ENCODE results near the gene KREMEN2. TPM values are rescaled to one million over a fixed set of nuclear protein-coding genes. Genes with fewer than 3 reads are reported as not detected.

Gene KREMEN2
- total and polyA plus RNA-seq, 2 of the 13 experiments (the other 11 are each of a cell fraction or from before 2014, with no cell fraction given) = 0.48 to 1.2 TPM

DNA sequence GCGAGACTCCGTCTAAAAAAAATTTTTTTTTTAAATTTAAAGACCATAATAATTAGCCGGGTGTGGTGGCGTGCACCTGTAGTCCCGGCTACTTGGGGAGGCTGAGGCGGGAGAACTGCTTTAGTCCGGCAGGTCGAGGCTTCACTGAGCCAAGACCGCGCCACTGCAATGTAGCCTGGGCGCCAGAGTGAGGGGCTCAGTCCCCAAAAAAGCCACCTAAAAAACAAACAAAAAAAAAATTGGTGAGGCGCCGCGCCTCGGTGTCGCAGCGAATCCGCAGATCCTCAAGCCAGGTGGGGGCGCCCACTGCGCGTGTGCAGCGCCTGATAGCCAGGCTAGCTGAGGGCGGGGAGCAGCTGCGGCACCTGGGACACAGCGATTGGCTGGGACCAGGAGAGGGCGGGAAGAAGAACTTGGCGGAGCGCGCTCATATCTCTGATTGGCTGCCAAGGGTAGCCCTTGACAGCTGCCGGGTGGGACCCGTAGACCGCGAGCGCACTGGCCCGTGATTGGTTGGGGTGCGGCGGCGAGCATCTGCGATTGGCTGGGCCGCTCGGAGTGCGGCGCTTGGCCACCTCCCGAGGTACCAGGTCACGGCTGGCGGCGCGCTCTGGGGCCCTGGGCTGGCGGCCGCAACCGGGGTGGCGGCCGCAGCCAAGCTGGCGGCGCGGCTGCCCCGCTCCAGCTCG is 39.7 kb downstream of the KREMEN2 start (continued):
- TF ChIP-seq, protein P1, sequence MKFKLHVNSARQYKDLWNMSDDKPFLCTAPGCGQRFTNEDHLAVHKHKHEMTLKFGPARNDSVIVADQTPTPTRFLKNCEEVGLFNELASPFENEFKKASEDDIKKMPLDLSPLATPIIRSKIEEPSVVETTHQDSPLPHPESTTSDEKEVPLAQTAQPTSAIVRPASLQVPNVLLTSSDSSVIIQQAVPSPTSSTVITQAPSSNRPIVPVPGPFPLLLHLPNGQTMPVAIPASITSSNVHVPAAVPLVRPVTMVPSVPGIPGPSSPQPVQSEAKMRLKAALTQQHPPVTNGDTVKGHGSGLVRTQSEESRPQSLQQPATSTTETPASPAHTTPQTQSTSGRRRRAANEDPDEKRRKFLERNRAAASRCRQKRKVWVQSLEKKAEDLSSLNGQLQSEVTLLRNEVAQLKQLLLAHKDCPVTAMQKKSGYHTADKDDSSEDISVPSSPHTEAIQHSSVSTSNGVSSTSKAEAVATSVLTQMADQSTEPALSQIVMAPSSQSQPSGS (CRISPR knock-in tag; IDR thresholded peaks at IDR 0.05) = peak; percentile 68
- TF ChIP-seq FOXA3 (CRISPR knock-in tag; IDR thresholded peaks at IDR 0.05) = peak; percentile 35; the same call in 1 of the 2 replicates
- no peak for TF ChIP-seq ZFAT (CRISPR knock-in tag; conservative IDR thresholded peaks at IDR 0.05)
- TF ChIP-seq KLF6 (CRISPR knock-in tag; IDR thresholded peaks at IDR 0.05) = 0 out of 2 replicates have a peak, but pooled peaks have one; percentile 39
- peak; percentile 25; the same call in 1 of the 2 replicates for TF ChIP-seq ZNF451 (CRISPR knock-in tag; IDR thresholded peaks at IDR 0.05)
- TF ChIP-seq, protein P2, sequence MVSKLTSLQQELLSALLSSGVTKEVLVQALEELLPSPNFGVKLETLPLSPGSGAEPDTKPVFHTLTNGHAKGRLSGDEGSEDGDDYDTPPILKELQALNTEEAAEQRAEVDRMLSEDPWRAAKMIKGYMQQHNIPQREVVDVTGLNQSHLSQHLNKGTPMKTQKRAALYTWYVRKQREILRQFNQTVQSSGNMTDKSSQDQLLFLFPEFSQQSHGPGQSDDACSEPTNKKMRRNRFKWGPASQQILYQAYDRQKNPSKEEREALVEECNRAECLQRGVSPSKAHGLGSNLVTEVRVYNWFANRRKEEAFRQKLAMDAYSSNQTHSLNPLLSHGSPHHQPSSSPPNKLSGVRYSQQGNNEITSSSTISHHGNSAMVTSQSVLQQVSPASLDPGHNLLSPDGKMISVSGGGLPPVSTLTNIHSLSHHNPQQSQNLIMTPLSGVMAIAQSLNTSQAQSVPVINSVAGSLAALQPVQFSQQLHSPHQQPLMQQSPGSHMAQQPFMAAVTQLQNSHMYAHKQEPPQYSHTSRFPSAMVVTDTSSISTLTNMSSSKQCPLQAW (CRISPR knock-in tag; IDR thresholded peaks at IDR 0.05) = peak; percentile 72; the same call in 1 of the 2 replicates
- TF ChIP-seq ZNF350 (CRISPR knock-in tag; IDR thresholded peaks at IDR 0.05; ENCODE audit: borderline replicate concordance, low read depth) = peak; percentile 62; the same call in 1 of the 2 replicates
- peak; percentile 72 for TF ChIP-seq ZNF460 (CRISPR knock-in tag; IDR thresholded peaks at IDR 0.05; ENCODE audit: borderline replicate concordance)
- peak; percentile 76 for TF ChIP-seq HDAC2 (CRISPR knock-in tag; IDR thresholded peaks at IDR 0.05)
- TF ChIP-seq ZNF768 (CRISPR knock-in tag; IDR thresholded peaks at IDR 0.05) = no peak
- TF ChIP-seq ZNF263 (CRISPR knock-in tag; IDR thresholded peaks at IDR 0.05) = peak; percentile 24; the same call in 1 of the 2 replicates
- TF ChIP-seq ETV5 (CRISPR knock-in tag; IDR thresholded peaks at IDR 0.05; ENCODE audit: borderline replicate concordance) = peak; percentile 35; the same call in 1 of the 2 replicates
- TF ChIP-seq, protein P3, sequence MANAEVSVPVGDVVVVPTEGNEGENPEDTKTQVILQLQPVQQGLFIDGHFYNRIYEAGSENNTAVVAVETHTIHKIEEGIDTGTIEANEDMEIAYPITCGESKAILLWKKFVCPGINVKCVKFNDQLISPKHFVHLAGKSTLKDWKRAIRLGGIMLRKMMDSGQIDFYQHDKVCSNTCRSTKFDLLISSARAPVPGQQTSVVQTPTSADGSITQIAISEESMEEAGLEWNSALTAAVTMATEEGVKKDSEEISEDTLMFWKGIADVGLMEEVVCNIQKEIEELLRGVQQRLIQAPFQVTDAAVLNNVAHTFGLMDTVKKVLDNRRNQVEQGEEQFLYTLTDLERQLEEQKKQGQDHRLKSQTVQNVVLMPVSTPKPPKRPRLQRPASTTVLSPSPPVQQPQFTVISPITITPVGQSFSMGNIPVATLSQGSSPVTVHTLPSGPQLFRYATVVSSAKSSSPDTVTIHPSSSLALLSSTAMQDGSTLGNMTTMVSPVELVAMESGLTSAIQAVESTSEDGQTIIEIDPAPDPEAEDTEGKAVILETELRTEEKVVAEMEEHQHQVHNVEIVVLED (CRISPR knock-in tag; IDR thresholded peaks at IDR 0.05; ENCODE audit: borderline replicate concordance) = peak; percentile 72; the same call in 1 of the 2 replicates
- 0 out of 2 replicates have a peak, but pooled peaks have one; percentile 50 for TF ChIP-seq HNRNPL (IDR thresholded peaks at IDR 0.05; ENCODE audit: low read depth, low read length)
- 0 out of 2 replicates have a peak, but pooled peaks have one; percentile 61 for TF ChIP-seq MIER3 (CRISPR knock-in tag; IDR thresholded peaks at IDR 0.05; ENCODE audit: borderline replicate concordance)
- peak; percentile 60; the same call in 1 of the 2 replicates for TF ChIP-seq REPIN1 (CRISPR knock-in tag; IDR thresholded peaks at IDR 0.05; ENCODE audit: borderline replicate concordance, low read depth)
- TF ChIP-seq, protein P4, sequence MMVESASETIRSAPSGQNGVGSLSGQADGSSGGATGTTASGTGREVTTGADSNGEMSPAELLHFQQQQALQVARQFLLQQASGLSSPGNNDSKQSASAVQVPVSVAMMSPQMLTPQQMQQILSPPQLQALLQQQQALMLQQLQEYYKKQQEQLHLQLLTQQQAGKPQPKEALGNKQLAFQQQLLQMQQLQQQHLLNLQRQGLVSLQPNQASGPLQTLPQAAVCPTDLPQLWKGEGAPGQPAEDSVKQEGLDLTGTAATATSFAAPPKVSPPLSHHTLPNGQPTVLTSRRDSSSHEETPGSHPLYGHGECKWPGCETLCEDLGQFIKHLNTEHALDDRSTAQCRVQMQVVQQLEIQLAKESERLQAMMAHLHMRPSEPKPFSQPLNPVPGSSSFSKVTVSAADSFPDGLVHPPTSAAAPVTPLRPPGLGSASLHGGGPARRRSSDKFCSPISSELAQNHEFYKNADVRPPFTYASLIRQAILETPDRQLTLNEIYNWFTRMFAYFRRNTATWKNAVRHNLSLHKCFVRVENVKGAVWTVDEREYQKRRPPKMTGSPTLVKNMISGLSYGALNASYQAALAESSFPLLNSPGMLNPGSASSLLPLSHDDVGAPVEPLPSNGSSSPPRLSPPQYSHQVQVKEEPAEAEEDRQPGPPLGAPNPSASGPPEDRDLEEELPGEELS (CRISPR knock-in tag; IDR thresholded peaks at IDR 0.05) = peak; percentile 29; the same call in 1 of the 2 replicates
- 0 out of 2 replicates have a peak, but pooled peaks have one; percentile 51 for TF ChIP-seq KLF9 (CRISPR knock-in tag; IDR thresholded peaks at IDR 0.05; ENCODE audit: low read depth)
- TF ChIP-seq ZFP91 (CRISPR knock-in tag; IDR thresholded peaks at IDR 0.05; ENCODE audit: borderline replicate concordance) = peak; percentile 53; the same call in 1 of the 2 replicates

Data from HepG2 (cell line).